Glutamatergic neuron (in vitro differentiated cells): Measurements from ENCODE around the gene SLC9A8. TPM values are rescaled to one million over a fixed set of nuclear protein-coding genes. Genes with fewer than 3 reads are reported as not detected.

Experiments
- DNase-seq: peaks from one replicate; pipeline ENCODE4 v3.0.0; 2022
- H3K27ac Mint-ChIP-seq: one replicate; pipeline ENCODE4 v1.8.0; 2020; ENCODE audit warnings: mild to moderate bottlenecking, mixed read lengths, inconsistent platforms; ENCODE audit not compliant: unreplicated experiment
- H3K27me3 Mint-ChIP-seq: one replicate; pipeline ENCODE4 v1.8.0; 2020; ENCODE audit warnings: mild to moderate bottlenecking, moderate library complexity, mixed read lengths, inconsistent platforms; ENCODE audit not compliant: unreplicated experiment
- H3K36me3 Mint-ChIP-seq: one replicate; pipeline ENCODE4 v1.8.0; 2020; ENCODE audit warnings: mild to moderate bottlenecking, mixed read lengths, inconsistent platforms; ENCODE audit not compliant: unreplicated experiment
- H3K4me1 Mint-ChIP-seq: one replicate; pipeline ENCODE4 v1.8.0; 2020; ENCODE audit warnings: mild to moderate bottlenecking, low read depth, mixed read lengths, inconsistent platforms; ENCODE audit not compliant: unreplicated experiment
- H3K4me3 Mint-ChIP-seq: one replicate; pipeline ENCODE4 v1.8.0; 2020; ENCODE audit warnings: mild to moderate bottlenecking, mixed read lengths, inconsistent platforms; ENCODE audit not compliant: unreplicated experiment
- H3K9me3 Mint-ChIP-seq: one replicate; pipeline ENCODE4 v1.8.0; 2020; ENCODE audit warnings: mild to moderate bottlenecking, moderate library complexity, mixed read lengths, inconsistent platforms; ENCODE audit not compliant: unreplicated experiment
- CTCF ChIP-seq: fragments of 200-600 bp; sonication (generic); IDR thresholded peaks from one replicate; pipeline ENCODE4 v1.5.0; 2021; ENCODE audit not compliant: partially characterized antibody, unreplicated experiment
- total RNA-seq: library from RNA; stranded (reverse); fragmentation: NEBNext Ultra II Directional; extraction: Animal tissue kit (Norgen Biotek cat#: 25700); gene quantifications from one replicate; pipeline ENCODE4 v1.2.1, GENCODE V29; 2021; ENCODE audit not compliant: unreplicated experiment

The SLC9A8 gene
- total RNA-seq, 1 donor from 2014 or later = 10.6 TPM

- Mint-ChIP-seq H3K9me3 (no peaks in the 10 kb centered on the region), H3K27ac (no peak overlapping the region), H3K27me3 (peaks cover 3% of the 10 kb centered on the region), H3K4me1 (no peaks in the 10 kb centered on the region), H3K36me3 (no peaks in the 10 kb centered on the region), H3K4me3 (no peak overlapping the region)
- no peak for TF ChIP-seq CTCF
- DNase-seq = no peak
Observed at GRCh38 chr20:49792611-49793010, 20.0 kb upstream of the SLC9A8 start.

- no peak for TF ChIP-seq CTCF
- no peak overlapping the region for H3K27ac Mint-ChIP-seq
- no peaks in the 10 kb centered on the region for H3K4me1 Mint-ChIP-seq
- H3K27me3 Mint-ChIP-seq = peaks cover 3% of the 10 kb centered on the region
- H3K36me3 Mint-ChIP-seq = no peaks in the 10 kb centered on the region
- no peak for DNase-seq
- H3K9me3 Mint-ChIP-seq = no peaks in the 10 kb centered on the region
- H3K4me3 Mint-ChIP-seq = no peak overlapping the region
Observed at GRCh38 chr20:49794336-49795134, 18.1 kb upstream of the SLC9A8 start.

- H3K4me1 Mint-ChIP-seq = no peaks in the 10 kb centered on the region
- TF ChIP-seq CTCF = no peak
- H3K36me3 Mint-ChIP-seq = no peaks in the 10 kb centered on the region
- DNase-seq = no peak
- no peaks in the 10 kb centered on the region for H3K9me3 Mint-ChIP-seq
- no peak overlapping the region for H3K27ac Mint-ChIP-seq
- peaks cover 3% of the 10 kb centered on the region for H3K27me3 Mint-ChIP-seq
- H3K4me3 Mint-ChIP-seq = no peak overlapping the region
Observed at GRCh38 chr20:49795135-49795424, 17.5 kb upstream of the SLC9A8 start.

GRCh38 chr20:49796600-49797343, 15.9 kb upstream of the SLC9A8 start:
- DNase-seq = no peak
- no peak overlapping the region for H3K27ac Mint-ChIP-seq
- H3K27me3 Mint-ChIP-seq = peaks cover 2% of the 10 kb centered on the region
- H3K36me3 Mint-ChIP-seq = no peaks in the 10 kb centered on the region
- H3K9me3 Mint-ChIP-seq = no peaks in the 10 kb centered on the region
- H3K4me3 Mint-ChIP-seq = no peak overlapping the region
- H3K4me1 Mint-ChIP-seq = no peaks in the 10 kb centered on the region
- no peak for TF ChIP-seq CTCF

- Mint-ChIP-seq H3K4me1 (no peaks in the 10 kb centered on the region), H3K27ac (no peak overlapping the region), H3K9me3 (no peaks in the 10 kb centered on the region), H3K4me3 (no peak overlapping the region), H3K27me3 (no peaks in the 10 kb centered on the region), H3K36me3 (no peaks in the 10 kb centered on the region)
- no peak for DNase-seq
- no peak for TF ChIP-seq CTCF
Observed at GRCh38 chr20:49797344-49797615, 15.3 kb upstream of the SLC9A8 start.
